IMR-90 (cell line): ENCODE measurements around the gene POGLUT2.
A peak's percentile ranks its signal among the peaks of the same experiment; 100 is the strongest.

Experiments used
- BHLHE40 ChIP-seq: fragments of 150-350 bp; IDR thresholded peaks from 2 replicates; pipeline ENCODE4 v1.6.1; 2016; ENCODE audit warnings: mild to moderate bottlenecking, low read depth, low read length
- CEBPB ChIP-seq: IDR thresholded peaks from 2 replicates; pipeline ENCODE4 v1.6.1; 2012; ENCODE audit warnings: low read depth, low read length, improper control_type of control experiment
- CTCF ChIP-seq: conservative IDR thresholded peaks from 2 replicates; pipeline ENCODE4 v1.5.1; 2012; ENCODE audit warnings: mild to moderate bottlenecking, low read depth, low read length, improper control_type of control experiment
- FOS ChIP-seq: fragments of 150-350 bp; IDR thresholded peaks from 2 replicates; pipeline ENCODE4 v1.6.1; 2016; ENCODE audit warnings: low read depth, low read length
- MXI1 ChIP-seq: IDR thresholded peaks from 2 replicates; pipeline ENCODE4 v1.6.1; 2012; ENCODE audit warnings: low read depth, mild to moderate bottlenecking, low read length, moderate library complexity, borderline replicate concordance
- RAD21 ChIP-seq: IDR thresholded peaks from 2 replicates; pipeline ENCODE4 v1.6.1; 2012; ENCODE audit warnings: low read length, improper control_type of control experiment

- TF ChIP-seq RAD21 (no peak), CTCF (no peak), MXI1 (0 out of 2 replicates have a peak, but pooled peaks have one; percentile 40), FOS (no peak), BHLHE40 (no peak), CEBPB (peak; percentile 78)
Measured at GRCh38 chr13:102846261-102847015, 47.7 kb upstream of the POGLUT2 start.
